22Rv1 (cell line): Measurements from ENCODE around the gene DNASE1.

Source experiments
- H3K27ac ChIP-seq: fragments of 450-650 bp; 2 replicates; pipeline ENCODE4 v1.5.1; 2017
- CTCF ChIP-seq: fragments of 450-650 bp; IDR thresholded peaks from 2 replicates; pipeline ENCODE4 v1.5.1; 2017; ENCODE audit warnings: mild to moderate bottlenecking
- ZFX ChIP-seq: fragments of 450-650 bp; IDR thresholded peaks from 2 replicates; pipeline ENCODE4 v1.6.1; 2017; ENCODE audit warnings: antibody characterized with exemption, borderline replicate concordance

DNASE1 gene

DNA sequence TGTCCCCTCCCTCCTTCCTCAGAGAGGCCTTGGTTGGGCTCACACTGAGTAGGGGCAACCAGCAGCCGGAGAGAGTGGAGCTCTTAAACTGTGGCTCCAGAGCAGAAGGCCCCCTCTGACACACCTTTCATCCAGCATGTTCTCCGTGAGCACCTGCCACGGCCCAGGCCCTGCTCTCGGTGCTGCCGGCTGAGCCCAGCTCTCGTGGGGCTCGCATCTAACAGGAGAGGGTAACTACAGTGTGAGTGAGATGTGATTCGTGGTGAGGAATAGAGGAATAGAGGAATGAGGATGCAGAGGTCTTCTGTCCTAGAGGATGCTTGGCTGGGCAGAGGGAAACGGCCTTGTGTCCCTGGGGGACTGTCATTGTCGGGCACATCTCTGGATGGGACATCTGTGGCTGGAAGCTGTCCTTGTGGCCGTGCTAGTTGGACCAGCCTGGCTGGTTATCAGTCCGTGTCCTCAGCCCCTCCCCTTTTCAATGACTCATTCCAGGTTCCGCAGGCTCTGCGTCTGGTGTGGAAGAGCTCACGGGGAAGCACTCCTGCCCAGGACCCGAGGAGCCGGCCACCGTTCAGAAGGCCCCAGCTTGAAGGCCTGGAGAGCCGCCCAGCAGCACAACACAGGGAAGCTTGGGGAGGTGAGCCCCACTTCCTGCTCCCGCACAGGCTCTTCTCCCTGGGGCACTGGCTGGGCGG is 11.9 kb upstream of the DNASE1 start:
- peak overlapping the region; percentile 95 for H3K27ac ChIP-seq
- TF ChIP-seq ZFX (no peak), CTCF (no peak)

DNA sequence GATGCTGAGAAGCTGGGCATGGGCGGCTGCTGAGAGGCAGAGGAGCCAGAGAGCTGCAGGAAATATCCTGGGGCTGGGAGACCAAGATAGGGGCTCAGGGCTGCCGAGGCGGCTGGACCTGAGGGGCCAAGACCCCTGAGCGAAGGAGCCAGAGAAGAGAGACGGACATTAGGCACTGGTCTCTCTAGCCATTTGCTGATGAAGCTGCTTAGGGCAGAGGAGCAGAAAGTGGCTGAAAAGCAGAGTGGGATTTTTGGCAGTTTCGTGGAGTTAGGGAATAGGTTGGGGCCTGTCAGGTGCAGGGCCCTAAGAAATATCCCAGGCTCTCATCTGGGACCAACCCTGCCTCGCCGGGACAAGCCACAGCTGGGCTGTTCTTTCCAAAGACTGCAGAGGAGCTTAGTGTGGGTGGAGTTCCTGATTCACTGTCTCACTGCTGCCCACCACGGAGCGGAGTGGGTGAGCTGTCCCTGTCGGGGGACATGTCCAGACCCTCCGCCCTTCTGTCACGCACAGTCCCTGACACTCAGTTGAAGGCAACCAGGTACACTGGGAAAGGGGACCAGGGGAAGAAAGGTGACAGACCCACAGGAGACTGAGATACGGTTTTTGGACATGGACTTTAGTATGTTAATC is 11.3 kb upstream of the DNASE1 start:
- H3K27ac ChIP-seq, result peak overlapping the region; percentile 95
- TF ChIP-seq ZFX, result no peak
- TF ChIP-seq CTCF, result no peak

- TF ChIP-seq ZFX (no peak), CTCF (no peak)
- H3K27ac ChIP-seq, result peak overlapping the region; percentile 95
Observed at GRCh38 chr16:3645108-3645503, 9.4 kb upstream of the DNASE1 start.

GRCh38 chr16:3645504-3646347 is 8.8 kb upstream of the DNASE1 start:
- peak overlapping the region; percentile 95 for H3K27ac ChIP-seq

GRCh38 chr16:3646348-3646920 is 8.1 kb upstream of the DNASE1 start:
- H3K27ac ChIP-seq, result peak overlapping the region; percentile 95
- TF ChIP-seq ZFX (no peak), CTCF (no peak)

More at GRCh38 chr16:3645504-3646347, 8.8 kb upstream of the DNASE1 start:
- TF ChIP-seq ZFX (no peak), CTCF (peak; percentile 5; the same call in 1 of the 2 replicates)

DNA sequence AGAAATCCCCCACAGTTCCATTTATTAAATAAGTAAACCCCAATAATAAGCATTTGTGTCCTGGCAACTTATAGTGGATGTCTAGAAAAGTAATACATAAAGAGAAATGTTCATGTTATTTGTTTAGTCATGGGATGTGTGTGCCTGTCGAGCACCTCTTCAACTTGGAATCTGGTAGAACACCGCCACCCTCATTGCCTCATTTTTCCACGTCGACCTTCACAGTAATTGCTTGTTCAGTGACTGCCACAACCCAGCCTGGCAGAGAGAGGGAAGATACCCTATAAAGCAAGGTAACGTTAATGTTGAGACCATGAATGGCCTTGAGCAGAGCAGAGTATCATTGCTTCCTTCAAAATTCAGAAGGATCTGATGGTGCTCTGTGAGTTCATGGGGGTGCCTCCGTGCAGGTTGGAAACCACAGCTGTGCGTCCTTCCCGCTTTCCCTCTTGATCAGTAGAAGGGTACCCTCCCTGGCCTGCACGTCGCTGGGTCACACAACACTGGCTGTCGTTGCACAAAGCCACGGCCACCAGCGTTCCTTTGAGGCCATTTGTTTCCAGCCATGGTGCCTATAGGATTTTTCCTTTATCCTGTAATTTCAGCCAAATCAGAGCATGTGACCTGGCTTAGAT is 3.7 kb upstream of the DNASE1 start:
- H3K27ac ChIP-seq, result peak overlapping the region; percentile 20; the same call in 1 of the 2 replicates
- no peak for TF ChIP-seq ZFX
- TF ChIP-seq CTCF, result no peak
